ENCODE data around the gene OR5K1.

GRCh38 chr3:98432575-98432974, 30.4 kb upstream of the OR5K1 start:
- TF ChIP-seq POLR2AphosphoS5 (IDR thresholded peaks at IDR 0.05; ENCODE audit: low read depth, low read length): no peak
- no peak for TF ChIP-seq TAF1 (IDR thresholded peaks at IDR 0.05; ENCODE audit: low read depth, low read length)

Measured in GM12891 (cell line).